ENCODE results near the gene MIEN1.
"Not testable (repeated sequence)": the region's sequence is repeated elsewhere in the genome, so short reads cannot be mapped to it uniquely, and the experiment has no call there.

MIEN1 gene

DNA sequence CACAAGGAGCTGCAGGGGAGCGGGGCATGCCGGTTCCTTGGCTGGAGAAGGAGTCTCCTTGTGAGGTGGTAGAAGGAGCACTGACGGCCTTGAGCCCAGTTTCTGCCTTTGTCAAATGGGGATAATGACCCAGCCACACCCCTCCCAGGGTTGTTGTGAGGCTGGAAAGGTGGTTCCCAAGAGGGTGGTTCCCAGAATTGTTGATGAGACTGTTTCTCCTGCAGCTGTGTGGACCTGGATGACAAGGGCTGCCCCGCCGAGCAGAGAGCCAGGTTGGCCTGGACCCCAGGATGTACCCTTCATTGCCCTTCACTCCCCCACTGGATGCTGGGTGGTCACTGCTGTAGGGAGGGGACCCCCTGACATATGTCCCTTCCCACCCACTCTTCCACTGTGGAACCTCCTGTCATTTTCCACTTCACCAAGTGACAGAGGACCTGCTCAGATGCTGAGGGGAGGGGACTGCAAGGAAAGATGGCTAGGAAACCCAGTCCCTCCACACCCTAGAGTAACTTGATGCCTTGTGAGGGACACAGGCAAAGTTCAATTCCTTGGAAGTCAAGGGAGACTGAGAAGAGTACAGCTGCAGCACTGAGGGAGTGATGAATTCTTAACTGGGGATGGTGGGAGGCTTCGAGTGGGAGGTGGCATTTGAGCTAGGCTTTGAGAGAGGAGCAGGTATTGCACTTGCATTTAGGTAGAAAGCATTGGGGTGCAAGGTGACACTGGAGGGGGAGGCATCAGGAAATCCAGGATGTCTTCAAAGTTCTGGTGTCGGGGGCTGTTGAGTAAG is 10.6 kb downstream of the MIEN1 start:
- no peaks in the 10 kb centered on the region for H3K4me1 Mint-ChIP-seq (ENCODE audit: low read depth)
- no peak overlapping the region for H3K4me3 Mint-ChIP-seq
- H3K27me3 Mint-ChIP-seq, result no peaks in the 10 kb centered on the region
- peaks cover 1% of the 10 kb centered on the region for H3K36me3 Mint-ChIP-seq (ENCODE audit: low read depth)
- no peak overlapping the region for H3K27ac Mint-ChIP-seq
- H3K9me3 Mint-ChIP-seq, result no peaks in the 10 kb centered on the region

DNA sequence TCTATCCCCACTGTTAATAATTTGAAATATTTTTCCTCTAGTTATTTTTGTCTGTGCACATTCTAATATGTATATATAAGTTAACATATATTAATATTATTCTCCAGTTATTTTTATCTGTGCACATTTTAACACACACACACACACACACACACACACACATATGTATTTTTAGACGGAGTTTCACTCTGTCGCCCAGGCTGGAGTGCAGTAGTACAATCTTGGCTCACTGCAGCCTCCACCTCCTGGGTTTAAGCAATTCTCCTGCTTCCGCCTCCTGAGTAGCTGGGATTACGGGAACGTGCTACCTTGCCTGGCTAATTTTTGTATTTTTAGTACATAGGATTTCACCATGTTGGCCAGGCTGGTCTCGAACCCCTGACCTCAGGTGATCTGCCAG is 12.7 kb downstream of the MIEN1 start:
- Mint-ChIP-seq H3K27ac (no peak overlapping the region), H3K36me3 (ENCODE audit: low read depth) (no peaks in the 10 kb centered on the region), H3K4me1 (ENCODE audit: low read depth) (no peaks in the 10 kb centered on the region), H3K4me3 (no peak overlapping the region), H3K9me3 (no peaks in the 10 kb centered on the region), H3K27me3 (no peaks in the 10 kb centered on the region)

DNA sequence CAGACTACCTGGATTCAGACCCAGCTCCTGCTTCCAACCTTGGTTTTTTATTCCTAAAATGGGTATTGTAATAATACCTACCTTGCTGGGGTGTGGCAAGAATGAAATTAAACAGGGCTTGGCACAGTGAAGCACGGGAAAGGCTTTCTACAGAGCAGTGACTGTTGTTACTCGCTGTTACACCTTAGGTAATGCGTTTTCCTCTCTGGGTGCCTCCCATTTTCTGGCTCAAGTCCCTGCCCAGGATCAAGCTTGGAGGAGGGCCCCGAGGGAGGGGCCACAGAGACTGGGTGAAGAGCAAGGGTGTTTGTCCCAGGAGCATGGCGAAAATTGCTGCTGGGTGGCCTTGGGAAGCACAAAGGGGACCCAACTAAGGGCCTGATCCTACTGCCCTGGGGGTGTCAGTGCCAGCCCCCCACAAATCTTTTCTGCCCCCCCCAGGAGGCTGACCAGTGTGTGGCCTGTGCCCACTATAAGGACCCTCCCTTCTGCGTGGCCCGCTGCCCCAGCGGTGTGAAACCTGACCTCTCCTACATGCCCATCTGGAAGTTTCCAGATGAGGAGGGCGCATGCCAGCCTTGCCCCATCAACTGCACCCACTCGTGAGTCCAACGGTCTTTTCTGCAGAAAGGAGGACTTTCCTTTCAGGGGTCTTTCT is 13.3 kb downstream of the MIEN1 start:
- Mint-ChIP-seq H3K36me3 (ENCODE audit: low read depth) (no peaks in the 10 kb centered on the region), H3K4me3 (no peak overlapping the region), H3K27ac (no peak overlapping the region), H3K9me3 (no peaks in the 10 kb centered on the region), H3K27me3 (no peaks in the 10 kb centered on the region), H3K4me1 (ENCODE audit: low read depth) (no peaks in the 10 kb centered on the region)

DNA sequence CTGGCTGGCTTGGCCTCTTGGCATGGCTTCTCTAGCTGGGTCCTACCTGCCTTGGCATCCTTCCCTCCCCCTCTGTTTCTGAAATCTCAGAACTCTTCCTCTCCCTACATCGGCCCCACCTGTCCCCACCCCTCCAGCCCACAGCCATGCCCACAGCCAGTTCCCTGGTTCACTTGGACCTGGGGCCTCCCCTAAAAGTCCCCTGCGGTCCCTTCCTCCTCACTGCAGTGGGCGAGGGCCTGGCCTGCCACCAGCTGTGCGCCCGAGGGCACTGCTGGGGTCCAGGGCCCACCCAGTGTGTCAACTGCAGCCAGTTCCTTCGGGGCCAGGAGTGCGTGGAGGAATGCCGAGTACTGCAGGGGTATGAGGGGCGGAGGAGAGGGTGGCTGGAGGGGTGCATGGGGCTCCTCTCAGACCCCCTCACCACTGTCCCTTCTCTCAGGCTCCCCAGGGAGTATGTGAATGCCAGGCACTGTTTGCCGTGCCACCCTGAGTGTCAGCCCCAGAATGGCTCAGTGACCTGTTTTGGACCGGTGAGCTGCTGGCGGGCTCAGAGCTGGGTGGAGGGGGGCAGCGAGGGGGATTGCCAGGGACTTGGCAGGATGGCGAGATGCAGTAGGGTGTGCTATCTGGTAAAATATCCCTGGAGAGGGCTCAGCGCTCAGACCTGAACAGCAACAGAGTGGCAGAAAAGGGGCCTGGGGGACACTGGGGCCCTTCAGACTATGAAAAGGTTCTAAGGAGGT is 14.1 kb downstream of the MIEN1 start:
- Mint-ChIP-seq H3K4me1 (ENCODE audit: low read depth) (no peaks in the 10 kb centered on the region), H3K27ac (no peak overlapping the region), H3K36me3 (ENCODE audit: low read depth) (no peaks in the 10 kb centered on the region), H3K9me3 (no peaks in the 10 kb centered on the region), H3K27me3 (no peaks in the 10 kb centered on the region), H3K4me3 (no peak overlapping the region)

DNA sequence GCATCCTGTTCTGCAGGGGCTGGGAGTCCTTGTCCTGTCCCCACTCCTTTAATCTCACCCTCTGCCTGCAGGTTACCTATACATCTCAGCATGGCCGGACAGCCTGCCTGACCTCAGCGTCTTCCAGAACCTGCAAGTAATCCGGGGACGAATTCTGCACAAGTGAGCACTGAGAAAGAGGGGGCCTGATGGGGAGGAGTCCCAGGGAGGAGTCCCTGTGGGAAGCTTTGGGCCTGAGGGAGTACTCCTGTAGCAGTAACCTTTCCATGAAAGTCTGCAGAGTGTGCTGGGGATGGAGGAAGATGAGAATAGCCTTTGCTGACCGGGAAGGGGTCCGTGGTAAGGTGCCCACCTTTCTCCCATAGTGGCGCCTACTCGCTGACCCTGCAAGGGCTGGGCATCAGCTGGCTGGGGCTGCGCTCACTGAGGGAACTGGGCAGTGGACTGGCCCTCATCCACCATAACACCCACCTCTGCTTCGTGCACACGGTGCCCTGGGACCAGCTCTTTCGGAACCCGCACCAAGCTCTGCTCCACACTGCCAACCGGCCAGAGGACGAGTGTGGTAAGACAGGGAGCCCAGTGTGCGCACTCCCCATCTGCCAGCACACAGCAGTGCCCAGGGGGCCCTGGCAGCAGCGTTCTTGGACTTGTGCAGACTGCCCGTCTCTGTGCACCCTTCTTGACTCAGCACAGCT is 14.8 kb downstream of the MIEN1 start:
- H3K4me1 Mint-ChIP-seq (ENCODE audit: low read depth), result no peaks in the 10 kb centered on the region
- H3K9me3 Mint-ChIP-seq, result no peaks in the 10 kb centered on the region
- no peaks in the 10 kb centered on the region for H3K36me3 Mint-ChIP-seq (ENCODE audit: low read depth)
- no peaks in the 10 kb centered on the region for H3K27me3 Mint-ChIP-seq
- no peak overlapping the region for H3K4me3 Mint-ChIP-seq
- H3K27ac Mint-ChIP-seq, result no peak overlapping the region

DNA sequence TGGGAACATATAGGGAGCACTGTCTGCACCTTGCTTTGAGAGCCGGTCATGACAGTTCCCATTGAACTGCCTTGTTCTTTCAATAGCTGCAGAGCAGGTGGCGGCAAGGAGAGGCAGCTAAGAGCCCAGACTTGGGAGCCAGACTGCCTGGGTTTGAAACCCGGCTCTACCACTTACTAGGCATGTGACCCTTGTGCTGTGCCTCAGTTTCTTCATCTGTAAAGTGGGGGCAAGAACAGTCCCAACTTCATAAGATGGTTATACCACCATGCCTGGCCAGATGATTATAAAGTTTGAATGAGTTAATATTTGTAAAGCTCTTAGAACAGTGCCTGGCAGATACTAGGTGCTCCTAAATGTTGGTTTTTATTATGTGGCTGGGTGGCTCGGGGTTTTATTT is 16.1 kb downstream of the MIEN1 start:
- no peak overlapping the region for H3K4me3 Mint-ChIP-seq
- H3K4me1 Mint-ChIP-seq (ENCODE audit: low read depth), result no peaks in the 10 kb centered on the region
- no peaks in the 10 kb centered on the region for H3K9me3 Mint-ChIP-seq
- H3K27me3 Mint-ChIP-seq, result no peaks in the 10 kb centered on the region
- no peak overlapping the region for H3K27ac Mint-ChIP-seq
- H3K36me3 Mint-ChIP-seq (ENCODE audit: low read depth), result no peaks in the 10 kb centered on the region

DNA sequence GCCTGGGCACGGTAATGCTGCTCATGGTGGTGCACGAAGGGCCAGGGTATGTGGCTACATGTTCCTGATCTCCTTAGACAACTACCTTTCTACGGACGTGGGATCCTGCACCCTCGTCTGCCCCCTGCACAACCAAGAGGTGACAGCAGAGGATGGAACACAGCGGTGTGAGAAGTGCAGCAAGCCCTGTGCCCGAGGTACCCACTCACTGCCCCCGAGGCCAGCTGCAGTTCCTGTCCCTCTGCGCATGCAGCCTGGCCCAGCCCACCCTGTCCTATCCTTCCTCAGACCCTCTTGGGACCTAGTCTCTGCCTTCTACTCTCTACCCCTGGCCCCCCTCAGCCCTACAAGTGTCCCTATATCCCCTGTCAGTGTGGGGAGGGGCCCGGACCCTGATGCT is 18.5 kb downstream of the MIEN1 start:
- peaks cover 7% of the 10 kb centered on the region for H3K4me1 Mint-ChIP-seq (ENCODE audit: low read depth)
- H3K9me3 Mint-ChIP-seq, result no peaks in the 10 kb centered on the region
- no peak overlapping the region for H3K27ac Mint-ChIP-seq
- no peaks in the 10 kb centered on the region for H3K36me3 Mint-ChIP-seq (ENCODE audit: low read depth)
- no peak overlapping the region for H3K4me3 Mint-ChIP-seq
- no peaks in the 10 kb centered on the region for H3K27me3 Mint-ChIP-seq

DNA sequence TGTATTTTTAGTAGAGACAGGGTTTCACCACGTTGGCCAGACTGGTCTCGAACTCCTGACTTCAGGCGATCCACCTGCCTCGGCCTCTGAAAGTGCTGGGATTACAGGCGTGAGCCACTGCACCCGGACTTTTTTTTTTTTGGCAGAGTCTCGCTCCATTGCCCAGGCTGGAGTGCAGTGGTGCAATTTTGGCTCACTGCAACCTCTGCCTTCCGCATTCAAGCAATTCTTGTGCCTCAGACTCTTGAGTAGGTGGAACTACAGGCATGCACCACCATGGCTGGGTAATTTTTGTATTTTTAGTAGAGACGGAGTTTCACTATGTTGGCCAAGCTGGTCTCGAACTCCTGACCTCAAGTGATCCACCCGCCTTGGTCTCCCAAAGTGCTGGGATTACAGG is 19.3 kb downstream of the MIEN1 start:
- H3K27me3 Mint-ChIP-seq; H3K27ac Mint-ChIP-seq; H3K4me1 Mint-ChIP-seq (ENCODE audit: low read depth): not testable (repeated sequence)

DNA sequence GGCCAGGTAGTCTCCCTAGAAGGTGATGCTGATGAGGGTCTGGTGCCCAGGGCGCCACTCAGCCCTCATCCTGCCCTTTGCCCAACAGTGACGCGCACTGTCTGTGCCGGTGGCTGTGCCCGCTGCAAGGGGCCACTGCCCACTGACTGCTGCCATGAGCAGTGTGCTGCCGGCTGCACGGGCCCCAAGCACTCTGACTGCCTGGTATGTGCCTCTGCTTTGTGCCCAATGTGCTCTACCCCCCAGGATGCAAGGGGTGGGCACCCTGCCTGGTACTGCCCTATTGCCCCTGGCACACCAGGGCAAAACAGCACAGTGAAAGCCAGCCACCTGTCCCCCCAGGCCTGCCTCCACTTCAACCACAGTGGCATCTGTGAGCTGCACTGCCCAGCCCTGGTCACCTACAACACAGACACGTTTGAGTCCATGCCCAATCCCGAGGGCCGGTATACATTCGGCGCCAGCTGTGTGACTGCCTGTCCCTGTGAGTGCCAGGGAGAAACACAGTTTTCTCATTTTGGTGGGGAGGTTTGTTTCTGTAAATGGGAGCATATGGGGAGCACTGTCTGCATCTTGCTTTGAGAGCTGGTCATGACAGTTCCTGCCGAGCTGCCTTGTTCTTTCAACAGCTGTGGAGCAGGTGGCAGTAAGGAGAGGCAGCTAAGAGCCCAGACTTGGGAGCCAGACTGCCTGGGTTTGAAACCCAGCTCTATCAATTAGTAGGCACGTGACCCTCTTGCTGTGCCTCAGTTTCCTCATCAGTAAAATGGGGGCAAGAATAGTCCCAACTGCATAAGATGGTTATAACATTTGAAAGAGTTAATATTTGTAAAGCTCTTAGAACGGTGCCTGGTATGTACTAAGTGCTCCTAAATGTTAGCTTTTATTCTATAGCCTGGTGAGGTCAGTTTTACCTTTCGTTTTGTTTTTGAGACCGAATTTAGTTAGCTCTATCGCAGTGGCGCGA is 20.1 kb downstream of the MIEN1 start:
- no peaks in the 10 kb centered on the region for H3K36me3 Mint-ChIP-seq (ENCODE audit: low read depth)
- H3K4me3 Mint-ChIP-seq, result no peak overlapping the region
- H3K4me1 Mint-ChIP-seq (ENCODE audit: low read depth), result peaks cover 10% of the 10 kb centered on the region
- no peak overlapping the region for H3K27ac Mint-ChIP-seq
- H3K9me3 Mint-ChIP-seq, result no peaks in the 10 kb centered on the region
- no peaks in the 10 kb centered on the region for H3K27me3 Mint-ChIP-seq

More for the DNA sequence above, 19.3 kb downstream of the MIEN1 start:
- not testable (repeated sequence) for H3K4me3 Mint-ChIP-seq; H3K9me3 Mint-ChIP-seq; H3K36me3 Mint-ChIP-seq (ENCODE audit: low read depth)

DNA sequence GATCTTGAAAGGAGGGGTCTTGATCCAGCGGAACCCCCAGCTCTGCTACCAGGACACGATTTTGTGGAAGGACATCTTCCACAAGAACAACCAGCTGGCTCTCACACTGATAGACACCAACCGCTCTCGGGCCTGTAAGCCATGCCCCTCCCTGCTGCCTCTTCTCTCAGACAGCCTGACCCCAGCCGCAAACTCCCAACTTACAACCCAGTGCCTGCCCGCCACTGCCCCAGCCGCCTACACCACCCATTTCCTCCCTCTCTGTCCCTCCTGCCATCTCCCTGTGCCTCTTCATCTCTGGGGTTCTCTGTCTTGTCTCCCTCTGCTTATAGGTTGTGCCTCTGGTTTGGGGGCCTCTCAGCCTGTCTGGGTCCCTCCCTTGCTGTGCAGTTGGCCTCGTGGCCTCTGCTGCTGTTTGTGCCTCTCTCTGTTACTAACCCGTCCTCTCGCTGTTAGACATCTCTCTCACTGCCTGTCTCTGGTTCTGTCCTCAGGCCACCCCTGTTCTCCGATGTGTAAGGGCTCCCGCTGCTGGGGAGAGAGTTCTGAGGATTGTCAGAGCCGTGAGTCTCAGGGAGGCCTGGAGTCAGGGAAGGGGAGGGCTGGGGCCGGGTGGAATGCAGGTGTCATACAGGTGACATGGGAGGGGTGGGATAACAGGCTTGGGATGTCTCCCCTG is 20.9 kb downstream of the MIEN1 start:
- Mint-ChIP-seq H3K4me3 (no peak overlapping the region), H3K27ac (no peak overlapping the region), H3K4me1 (ENCODE audit: low read depth) (peaks cover 10% of the 10 kb centered on the region), H3K9me3 (no peaks in the 10 kb centered on the region), H3K36me3 (ENCODE audit: low read depth) (no peaks in the 10 kb centered on the region), H3K27me3 (no peaks in the 10 kb centered on the region)

DNA sequence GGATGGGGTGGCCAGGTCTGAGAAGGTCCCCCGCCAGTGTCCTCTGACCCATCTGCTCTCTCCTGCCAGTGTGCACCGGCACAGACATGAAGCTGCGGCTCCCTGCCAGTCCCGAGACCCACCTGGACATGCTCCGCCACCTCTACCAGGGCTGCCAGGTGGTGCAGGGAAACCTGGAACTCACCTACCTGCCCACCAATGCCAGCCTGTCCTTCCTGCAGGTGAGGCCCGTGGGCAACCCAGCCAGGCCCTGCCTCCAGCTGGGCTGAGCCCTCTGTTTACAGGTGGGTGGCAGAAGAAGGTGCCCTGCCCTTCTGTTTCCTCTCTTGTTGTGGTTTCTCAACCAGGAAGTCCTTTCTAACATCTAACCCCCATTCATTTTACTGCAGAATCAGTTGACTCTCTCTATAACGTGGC is 23.4 kb downstream of the MIEN1 start:
- H3K27ac Mint-ChIP-seq, result no peak overlapping the region
- peaks cover 6% of the 10 kb centered on the region for H3K27me3 Mint-ChIP-seq
- no peak overlapping the region for H3K4me3 Mint-ChIP-seq
- peaks cover 16% of the 10 kb centered on the region for H3K4me1 Mint-ChIP-seq (ENCODE audit: low read depth)
- no peaks in the 10 kb centered on the region for H3K9me3 Mint-ChIP-seq
- H3K36me3 Mint-ChIP-seq (ENCODE audit: low read depth), result no peaks in the 10 kb centered on the region

DNA sequence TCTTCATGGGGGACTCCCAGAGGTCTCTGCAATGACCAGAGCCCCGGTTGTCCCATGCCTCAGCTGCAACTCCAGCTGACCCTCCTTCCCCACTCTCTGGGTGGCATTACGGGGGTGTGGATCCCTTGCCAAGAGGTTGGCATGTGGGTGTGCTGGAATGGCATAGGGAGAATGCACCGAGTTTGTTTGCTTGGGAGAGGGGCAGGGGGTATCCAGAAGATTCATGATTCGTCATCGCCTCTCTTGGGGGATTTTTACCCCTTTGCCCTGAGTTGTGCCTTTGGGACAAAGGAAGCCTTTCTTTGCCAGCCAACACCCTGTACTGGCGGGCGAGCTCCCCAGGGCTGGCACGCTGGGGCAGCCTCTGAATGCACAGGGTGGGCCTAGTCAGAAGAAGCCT is 23.9 kb downstream of the MIEN1 start:
- peaks cover 16% of the 10 kb centered on the region for H3K4me1 Mint-ChIP-seq (ENCODE audit: low read depth)
- no peaks in the 10 kb centered on the region for H3K9me3 Mint-ChIP-seq
- H3K27me3 Mint-ChIP-seq, result peaks cover 10% of the 10 kb centered on the region
- H3K27ac Mint-ChIP-seq, result no peak overlapping the region
- no peaks in the 10 kb centered on the region for H3K36me3 Mint-ChIP-seq (ENCODE audit: low read depth)
- H3K4me3 Mint-ChIP-seq, result no peak overlapping the region

DNA sequence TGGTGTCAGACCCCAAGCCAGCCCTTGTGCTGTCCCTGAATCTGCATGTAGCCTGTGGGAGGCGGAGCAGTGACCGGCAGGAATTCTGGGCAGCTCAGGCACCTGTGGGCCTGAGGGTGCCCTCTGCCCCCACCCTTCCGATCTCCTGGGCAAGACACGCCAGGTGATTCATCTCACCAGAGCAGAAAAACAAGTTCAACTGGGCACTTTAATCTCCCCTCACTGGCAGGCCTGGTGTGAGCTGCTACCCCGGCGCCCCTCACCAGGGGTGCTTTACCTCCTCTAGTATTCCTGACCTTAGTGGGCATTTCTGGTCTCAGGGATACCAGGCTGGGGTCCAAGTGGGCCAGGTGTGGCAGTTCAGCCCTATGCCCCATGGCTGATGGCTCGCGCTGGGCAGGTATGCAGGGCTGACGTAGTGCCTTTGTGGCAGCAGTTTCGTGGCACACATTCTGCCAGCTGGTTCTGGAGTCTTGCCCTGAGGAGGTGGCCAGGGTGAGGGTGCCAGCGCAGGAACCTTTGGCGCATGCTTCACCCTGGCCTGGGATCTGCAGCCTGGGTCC is 24.5 kb downstream of the MIEN1 start:
- Mint-ChIP-seq H3K27me3 (peaks cover 15% of the 10 kb centered on the region), H3K27ac (no peak overlapping the region), H3K36me3 (ENCODE audit: low read depth) (no peaks in the 10 kb centered on the region), H3K4me1 (ENCODE audit: low read depth) (peaks cover 16% of the 10 kb centered on the region), H3K4me3 (no peak overlapping the region), H3K9me3 (no peaks in the 10 kb centered on the region)
